ENCODE data around the gene DARS2.

Gene DARS2

DNA sequence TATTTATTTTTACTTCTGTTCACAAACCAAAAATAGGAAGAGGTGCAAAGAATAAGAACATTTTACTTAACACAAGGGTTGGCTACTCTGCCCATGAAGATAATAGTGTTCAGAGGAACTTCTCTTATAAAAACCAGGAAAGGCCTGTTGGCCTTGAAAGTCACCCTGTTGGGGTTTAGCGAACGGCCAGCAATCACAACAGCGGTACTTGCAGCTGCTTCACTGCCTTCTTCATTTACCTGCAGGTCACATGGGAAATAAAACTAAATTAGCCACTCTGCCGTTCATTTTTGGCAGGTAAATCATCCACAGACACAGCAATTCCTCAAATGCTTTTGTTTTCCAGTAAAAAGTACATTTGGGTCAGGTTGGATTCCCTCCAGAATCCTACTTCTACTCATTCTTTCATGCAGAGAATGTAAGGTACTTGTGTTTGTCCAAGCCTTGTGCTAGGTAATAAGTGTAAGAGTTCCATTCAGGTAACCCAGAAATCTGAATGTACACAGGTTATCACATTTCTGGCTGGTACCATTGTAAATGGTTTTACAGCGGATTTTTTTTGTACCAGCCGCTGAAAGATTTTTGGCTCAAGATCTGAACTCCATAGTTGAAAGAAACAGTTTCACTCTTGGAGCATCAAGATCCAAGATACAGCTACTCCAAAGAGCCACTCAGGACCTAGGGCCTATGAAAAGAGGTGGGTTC, 79.5 kb downstream of the DARS2 start:
- H3K36me3 ChIP-seq (ENCODE audit: control insufficient read depth, insufficient read depth, low read length), result no peaks in the 10 kb centered on the region
- H3K4me1 ChIP-seq (ENCODE audit: control insufficient read depth, insufficient read depth, low read length), result peaks cover 9% of the 10 kb centered on the region
- no peak overlapping the region for H3K9ac ChIP-seq (ENCODE audit: low read length)
- H3K9me3 ChIP-seq (ENCODE audit: control insufficient read depth, low read length), result no peaks in the 10 kb centered on the region
- no peaks in the 10 kb centered on the region for H3K27me3 ChIP-seq (ENCODE audit: control insufficient read depth, insufficient read depth, low read length)
- no peak overlapping the region for H3K4me3 ChIP-seq (ENCODE audit: low read length)

Data from mucosa of stomach (tissue), 1 donor.